PC-9 (cell line): ENCODE results near the gene SOX18.
"Not testable (repeated sequence)": the region's sequence is repeated elsewhere in the genome, so short reads cannot be mapped to it uniquely, and the experiment has no call there.

Experiments
- EZH2 ChIP-seq: fragments of 200-600 bp; sonication (generic); IDR thresholded peaks from 2 replicates; pipeline ENCODE4 v1.8.0; 2017; ENCODE audit warnings: antibody characterized with exemption, low read depth
- TF ChIP-seq, protein P1 (sequence below): fragments of 200-600 bp; sonication (generic); conservative IDR thresholded peaks from 2 replicates; pipeline ENCODE4 v1.6.1; 2017; ENCODE audit warnings: mixed run types, antibody characterized with exemption, mild to moderate bottlenecking, moderate library complexity

DNA sequence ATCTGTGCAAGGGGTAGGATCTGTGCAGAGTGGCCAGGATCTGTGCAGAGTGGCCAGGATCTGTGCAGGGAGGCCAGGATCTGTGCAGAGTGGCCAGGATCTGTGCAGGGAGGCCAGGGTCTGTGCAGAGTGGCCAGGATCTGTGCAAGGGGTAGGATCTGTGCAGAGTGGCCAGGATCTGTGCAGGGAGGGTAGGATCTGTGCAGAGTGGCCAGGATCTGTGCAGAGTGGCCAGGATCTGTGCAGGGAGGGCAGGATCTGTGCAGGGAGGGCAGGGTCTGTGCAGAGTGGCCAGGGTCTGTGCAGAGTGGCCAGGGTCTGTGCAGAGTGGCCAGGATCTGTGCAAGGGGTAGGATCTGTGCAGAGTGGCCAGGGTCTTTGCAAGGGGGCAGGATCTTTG, 39.1 kb upstream of the SOX18 start:
- TF ChIP-seq, protein P1, sequence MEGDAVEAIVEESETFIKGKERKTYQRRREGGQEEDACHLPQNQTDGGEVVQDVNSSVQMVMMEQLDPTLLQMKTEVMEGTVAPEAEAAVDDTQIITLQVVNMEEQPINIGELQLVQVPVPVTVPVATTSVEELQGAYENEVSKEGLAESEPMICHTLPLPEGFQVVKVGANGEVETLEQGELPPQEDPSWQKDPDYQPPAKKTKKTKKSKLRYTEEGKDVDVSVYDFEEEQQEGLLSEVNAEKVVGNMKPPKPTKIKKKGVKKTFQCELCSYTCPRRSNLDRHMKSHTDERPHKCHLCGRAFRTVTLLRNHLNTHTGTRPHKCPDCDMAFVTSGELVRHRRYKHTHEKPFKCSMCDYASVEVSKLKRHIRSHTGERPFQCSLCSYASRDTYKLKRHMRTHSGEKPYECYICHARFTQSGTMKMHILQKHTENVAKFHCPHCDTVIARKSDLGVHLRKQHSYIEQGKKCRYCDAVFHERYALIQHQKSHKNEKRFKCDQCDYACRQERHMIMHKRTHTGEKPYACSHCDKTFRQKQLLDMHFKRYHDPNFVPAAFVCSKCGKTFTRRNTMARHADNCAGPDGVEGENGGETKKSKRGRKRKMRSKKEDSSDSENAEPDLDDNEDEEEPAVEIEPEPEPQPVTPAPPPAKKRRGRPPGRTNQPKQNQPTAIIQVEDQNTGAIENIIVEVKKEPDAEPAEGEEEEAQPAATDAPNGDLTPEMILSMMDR, result not testable (repeated sequence)
- not testable (repeated sequence) for TF ChIP-seq EZH2
